ENCODE measurements around the gene JAK3.

- TF ChIP-seq, protein P1, sequence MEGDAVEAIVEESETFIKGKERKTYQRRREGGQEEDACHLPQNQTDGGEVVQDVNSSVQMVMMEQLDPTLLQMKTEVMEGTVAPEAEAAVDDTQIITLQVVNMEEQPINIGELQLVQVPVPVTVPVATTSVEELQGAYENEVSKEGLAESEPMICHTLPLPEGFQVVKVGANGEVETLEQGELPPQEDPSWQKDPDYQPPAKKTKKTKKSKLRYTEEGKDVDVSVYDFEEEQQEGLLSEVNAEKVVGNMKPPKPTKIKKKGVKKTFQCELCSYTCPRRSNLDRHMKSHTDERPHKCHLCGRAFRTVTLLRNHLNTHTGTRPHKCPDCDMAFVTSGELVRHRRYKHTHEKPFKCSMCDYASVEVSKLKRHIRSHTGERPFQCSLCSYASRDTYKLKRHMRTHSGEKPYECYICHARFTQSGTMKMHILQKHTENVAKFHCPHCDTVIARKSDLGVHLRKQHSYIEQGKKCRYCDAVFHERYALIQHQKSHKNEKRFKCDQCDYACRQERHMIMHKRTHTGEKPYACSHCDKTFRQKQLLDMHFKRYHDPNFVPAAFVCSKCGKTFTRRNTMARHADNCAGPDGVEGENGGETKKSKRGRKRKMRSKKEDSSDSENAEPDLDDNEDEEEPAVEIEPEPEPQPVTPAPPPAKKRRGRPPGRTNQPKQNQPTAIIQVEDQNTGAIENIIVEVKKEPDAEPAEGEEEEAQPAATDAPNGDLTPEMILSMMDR (IDR thresholded peaks at IDR 0.05), result no peak
- TF ChIP-seq EP300 (IDR thresholded peaks at IDR 0.05) (no peak), POLR2A (IDR thresholded peaks at IDR 0.05) (no peak)
Observed at GRCh38 chr19:17794412-17794730, 53.4 kb downstream of the JAK3 start.
